Measurements from ENCODE around the gene SLCO3A1.

Gene SLCO3A1

DNA sequence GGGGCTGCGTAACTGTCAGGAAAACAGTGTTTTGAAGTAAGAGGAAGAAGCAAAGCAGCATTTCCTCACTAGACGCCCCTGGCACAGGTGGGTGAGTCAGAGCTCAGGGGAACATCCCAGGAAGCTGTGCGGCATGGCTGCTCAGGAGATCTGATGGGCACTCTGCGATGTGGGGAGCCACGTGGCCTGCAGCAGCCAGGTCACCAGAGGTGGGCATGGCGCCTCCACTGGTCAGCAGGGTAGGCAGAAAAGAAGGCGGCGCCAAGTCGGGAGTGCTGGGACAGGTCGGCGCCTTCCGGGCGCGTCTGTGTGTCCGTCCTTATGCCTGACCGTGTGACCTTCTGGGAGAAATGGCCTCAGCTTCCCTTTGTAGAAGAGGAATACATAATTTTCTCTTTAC, 290.3 kb downstream of the SLCO3A1 start:
- no peak for DNase-seq

DNA sequence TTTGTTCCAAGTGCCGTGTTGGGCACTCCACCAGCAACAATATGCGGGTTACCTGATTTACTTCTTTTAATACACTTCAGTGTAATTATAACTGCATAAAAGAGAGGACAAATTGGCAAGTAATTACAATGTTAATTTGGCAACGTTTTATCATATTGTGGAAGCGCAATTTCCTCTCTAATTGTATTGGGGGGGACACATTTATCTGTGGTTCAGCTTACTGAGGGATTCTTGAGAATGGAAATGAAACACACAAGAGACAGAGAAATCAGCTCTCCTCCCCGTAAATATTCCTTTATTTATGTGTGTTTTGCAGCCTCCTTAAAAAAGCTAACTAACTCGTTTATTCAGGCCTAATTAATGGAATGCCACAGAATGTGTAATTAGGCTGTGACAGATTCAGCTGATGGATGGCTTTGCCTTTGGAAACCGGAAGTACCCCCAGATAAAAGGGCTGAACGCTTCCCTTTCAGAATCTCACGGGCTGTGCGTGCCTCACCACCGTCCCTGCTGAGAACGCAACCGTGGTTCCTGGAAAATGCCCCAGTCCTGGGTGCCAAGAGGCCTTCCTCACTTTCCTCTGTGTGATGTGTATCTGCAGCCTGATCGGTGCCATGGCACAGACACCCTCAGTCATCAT, 293.1 kb downstream of the SLCO3A1 start:
- no peak for DNase-seq

DNA sequence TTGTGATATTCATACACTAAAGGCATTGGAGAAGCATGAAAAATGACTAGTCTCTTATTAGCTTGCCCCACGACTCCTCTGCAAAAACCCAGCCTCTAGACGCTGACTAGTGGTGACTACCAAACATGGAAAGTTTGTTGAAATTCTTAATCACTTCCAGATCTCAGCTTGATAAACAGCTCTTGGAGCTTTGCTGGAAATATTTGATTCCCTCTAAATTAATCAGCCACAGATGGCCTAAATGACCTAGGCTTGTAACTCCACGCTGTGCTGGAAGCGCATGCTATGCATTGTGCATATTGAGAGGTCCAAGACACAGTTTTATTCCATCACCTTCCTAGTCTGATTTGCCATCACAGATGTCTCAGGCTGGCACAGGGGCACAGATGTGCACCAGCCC, 295.5 kb downstream of the SLCO3A1 start:
- DNase-seq = no peak

DNA sequence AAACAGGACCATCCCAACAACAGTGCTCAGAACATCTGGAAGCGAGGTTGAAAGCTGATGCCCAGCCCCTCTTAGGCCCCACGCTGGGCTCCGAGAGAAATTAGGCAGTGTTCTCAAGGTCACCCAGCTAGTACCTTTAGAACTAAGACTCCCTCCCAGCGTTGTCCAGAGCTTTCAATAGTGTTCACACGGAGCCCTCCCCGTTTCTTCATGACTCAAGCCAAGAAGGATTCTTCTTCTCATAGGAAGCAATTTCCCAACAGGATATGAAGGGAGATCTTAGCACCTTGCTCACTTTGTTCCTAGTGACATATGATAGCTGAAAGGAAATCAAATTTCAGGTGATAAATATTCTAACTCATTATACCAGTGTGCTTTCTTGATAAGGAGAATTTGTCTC, 296.0 kb downstream of the SLCO3A1 start:
- DNase-seq = no peak

DNA sequence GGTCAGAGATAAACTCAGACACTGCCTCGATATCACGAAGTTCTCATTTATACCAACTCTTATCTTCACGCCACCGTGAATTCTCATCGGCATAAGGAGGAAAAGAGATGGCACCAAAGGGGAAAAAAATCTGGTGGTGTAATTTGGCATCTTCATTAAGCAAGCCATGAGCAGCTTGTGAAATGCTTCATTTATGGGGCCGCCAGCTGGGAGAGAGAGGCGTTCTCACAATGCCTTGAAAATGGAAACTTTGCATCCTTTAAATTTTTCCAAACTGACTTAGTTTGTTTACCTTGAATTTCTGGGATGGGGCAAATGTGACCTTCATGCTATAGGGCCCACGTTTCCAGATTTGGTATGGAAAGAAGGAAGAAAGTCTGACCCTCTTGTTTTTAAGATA, 297.7 kb downstream of the SLCO3A1 start:
- DNase-seq = no peak

DNA sequence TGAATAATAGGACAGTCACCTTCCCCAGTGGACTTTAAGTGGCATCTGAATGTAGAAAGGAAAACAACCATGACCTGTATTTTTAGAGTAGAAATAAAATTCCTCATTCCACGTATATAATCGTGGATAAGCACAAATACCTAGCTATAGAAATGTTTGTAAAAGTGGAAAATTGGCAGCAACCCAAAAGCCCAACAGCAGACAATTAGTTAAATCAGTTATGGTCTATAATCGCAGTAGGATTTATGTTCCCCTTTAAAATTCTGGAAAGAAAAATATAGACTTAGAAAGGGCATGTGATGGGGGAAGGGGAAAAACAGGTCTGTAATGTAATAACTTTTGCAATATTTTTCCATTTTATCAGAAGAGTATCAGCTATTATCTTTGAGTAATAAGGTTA, 298.2 kb downstream of the SLCO3A1 start:
- no peak for DNase-seq

DNA sequence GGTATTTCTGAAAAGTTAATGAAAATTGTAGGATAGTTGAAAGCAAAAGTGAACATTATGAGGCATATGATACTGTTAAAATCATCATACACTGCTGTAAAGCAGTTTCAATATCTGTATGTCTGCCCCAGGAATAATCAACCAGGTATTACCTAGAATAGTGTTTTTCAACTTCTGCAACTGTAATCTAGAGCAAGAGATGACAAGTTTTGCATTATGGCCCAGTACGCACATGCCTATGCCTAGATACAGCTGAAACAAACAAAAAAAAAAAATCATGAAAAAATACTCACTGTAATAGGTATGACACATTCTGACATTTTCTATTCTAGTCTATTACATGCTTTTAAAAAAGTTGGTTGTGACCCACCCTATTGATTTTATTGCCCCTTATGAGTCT, 299.5 kb downstream of the SLCO3A1 start:
- DNase-seq = no peak

DNA sequence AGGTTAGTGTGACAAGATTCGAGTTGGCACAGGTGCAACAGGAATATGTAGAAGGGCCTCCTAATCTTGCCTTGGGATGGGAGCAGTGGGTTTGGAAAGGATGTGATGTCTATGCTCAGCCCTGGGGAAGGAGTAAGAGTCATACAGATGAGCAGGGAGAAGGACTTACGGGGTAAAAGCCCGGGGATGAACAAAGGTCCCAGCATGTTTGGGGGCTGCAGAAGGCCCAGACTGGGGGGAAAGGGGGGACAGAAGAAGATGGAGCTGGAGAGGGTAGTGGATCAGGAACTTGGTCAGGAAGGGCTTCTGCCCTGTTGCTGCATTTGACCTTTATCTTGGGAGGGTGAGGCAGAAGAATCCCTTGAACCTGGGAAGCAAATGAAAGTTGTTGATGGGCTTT, 300.1 kb downstream of the SLCO3A1 start:
- DNase-seq = no peak

DNA sequence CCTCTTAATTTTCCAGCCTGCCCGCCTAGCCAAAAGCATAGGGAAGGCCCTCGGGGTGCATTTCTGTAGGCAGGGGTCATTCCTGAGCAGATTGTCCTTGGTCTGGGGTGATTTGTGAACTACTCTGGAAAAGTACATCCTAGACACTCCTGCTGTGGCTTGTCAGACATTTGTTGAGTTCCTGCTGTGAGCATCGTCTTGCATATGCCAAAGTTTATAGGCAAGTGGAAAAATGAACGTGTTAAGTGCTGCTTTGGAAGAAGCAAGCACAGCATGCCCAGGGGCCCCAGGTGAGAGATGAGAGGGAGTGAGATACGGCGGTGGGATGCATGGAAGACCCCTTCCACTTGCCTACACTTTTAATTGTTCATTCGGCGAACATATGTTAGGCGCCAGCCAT, 302.4 kb downstream of the SLCO3A1 start:
- DNase-seq = no peak

DNA sequence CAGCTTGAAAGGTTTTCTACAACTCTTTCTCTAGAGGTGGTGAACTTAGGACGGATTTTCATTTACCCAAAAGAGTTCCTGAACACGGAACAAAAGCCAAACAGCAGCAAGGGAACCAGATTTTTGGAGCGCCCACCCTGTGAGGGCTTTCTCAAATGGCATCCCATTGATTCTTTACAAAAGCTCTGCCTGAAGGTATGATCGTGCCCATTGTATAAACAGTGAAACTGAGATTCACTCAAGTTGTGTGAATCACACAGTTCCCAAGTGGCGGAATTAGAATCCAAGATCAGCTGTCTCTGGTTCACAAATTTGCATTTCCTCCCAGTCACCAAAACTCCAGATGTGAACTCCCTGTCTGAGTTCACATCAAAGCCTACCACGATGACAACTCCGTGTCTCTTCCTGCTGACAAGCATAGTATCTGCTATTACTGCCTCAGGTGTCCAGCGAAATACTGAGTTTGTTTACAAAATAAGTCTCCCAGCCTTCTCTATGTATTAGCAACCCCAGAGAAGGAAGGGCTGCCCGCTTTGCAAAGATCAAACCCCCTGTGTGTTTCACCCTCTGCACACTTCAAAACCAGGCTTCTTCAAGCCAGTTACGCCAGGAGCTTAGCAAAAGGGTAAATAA, 304.3 kb downstream of the SLCO3A1 start:
- DNase-seq = no peak

DNA sequence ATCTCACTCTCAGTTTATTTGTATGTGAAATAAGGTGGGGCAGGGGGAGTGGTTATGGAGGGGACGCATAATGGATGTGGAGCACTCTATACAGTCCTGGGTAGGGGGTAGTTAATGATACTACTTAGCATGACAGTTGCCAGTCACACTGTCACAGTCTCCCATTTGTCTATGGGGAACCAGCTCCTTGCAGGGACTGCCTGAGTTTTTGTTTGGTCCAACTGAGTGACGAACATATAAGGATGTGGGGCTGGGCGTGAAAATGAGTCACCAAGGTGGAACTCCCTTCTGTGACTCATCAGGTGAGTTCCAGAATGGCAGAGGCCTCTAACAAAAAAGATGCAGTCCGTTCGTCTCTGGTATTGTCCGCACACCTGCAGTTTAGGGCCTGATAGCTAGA, 304.9 kb downstream of the SLCO3A1 start:
- DNase-seq = no peak

DNA sequence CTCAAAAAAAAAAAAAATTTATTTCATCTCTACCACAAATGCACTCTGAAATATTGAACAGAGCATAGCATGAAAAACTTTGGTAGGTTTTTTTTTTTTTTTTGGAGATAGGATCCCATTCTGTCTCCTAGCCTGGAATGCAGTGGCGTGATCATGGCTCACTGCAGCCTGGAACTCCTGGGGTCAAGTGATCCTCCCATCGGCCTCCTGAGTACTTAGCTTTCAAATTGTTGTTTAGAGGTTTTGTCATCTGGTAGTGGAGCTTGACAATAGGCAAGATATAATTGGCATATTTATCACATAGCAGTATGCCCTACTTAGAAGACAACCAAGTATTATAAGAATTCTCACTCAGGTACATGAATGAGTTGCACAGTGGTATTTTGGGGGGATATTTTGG, 306.0 kb downstream of the SLCO3A1 start:
- DNase-seq = no peak

DNA sequence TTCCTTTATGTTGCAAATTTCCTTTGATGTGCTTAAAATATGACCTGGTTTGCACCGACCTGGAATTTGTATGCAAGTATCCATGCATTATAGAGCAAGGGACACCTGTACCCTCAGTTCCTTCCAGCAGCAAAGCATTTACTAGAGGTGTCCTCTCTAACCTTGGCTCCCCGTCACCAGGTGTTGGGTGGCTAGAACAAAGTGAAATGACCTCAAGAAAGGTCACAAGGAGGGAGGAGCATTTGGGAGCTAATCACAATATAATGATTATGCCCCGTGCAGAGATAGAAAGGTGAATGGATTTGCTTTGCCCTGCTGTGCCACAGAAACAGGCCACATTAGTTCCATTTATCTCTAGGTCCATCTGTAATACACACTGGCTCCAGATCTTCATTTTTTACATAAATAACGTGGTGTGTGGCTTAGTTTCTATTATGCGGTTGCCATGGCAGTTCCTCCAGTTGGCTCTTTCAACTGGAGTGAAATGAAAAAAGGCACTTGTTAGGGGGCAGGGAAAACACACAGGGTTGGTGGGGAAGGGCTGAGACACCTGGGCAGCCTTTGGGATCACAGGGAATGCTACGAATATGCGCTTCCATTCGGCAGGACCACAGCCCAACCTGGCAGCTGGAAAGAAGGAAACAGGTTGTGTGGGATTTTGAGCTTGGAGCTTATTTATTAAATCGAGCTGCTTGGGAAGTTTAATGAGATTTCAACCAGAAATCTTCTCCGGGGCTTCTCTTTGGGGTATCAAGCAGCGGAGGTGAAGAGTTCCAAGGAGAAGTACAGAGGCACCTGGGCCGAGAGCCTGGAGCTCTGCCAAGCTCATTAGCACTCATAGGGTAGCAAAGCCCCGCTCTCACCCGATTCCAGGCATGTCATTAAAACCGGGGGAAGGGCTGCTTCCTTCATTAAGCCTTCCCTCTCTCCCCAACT, 306.7 kb downstream of the SLCO3A1 start:
- no peak for DNase-seq

DNA sequence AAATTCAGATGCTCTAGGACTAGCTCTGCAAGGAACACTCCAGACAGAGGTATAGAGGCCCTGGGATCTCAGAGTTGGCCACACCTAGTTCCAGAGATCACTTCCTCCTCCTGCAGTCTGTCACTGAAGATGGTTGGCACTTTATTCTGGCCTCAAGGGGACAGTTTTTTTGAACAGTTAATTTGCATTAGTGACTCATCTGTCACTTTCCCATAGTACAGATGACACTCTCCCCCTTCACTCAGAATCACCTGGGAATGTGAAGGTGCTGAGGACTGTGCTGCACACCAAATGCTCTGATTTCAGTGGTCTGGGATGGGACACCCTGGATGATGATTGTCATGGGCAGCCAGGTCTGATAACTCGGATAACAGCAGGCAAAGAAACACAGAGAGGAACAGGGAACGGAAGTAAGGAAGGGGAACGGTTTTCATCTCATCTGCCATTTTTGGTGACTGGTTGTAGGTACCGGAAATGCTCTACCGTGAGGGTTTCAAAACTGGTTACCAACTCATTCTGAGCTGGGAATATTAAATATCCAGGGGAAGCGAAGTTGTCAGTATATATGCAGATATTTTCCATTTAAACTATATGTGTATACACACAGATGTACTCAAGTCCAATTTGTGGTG, 307.6 kb downstream of the SLCO3A1 start:
- DNase-seq = no peak

DNA sequence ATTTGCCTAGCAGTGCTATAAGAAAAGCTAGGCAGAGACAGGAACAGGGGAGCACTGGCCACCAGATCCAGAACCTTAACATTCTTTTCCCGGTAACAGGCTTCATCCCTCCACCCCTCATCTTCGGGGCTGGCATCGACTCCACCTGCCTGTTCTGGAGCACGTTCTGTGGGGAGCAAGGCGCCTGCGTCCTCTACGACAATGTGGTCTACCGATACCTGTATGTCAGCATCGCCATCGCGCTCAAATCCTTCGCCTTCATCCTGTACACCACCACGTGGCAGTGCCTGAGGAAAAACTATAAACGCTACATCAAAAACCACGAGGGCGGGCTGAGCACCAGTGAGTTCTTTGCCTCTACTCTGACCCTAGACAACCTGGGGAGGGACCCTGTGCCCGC, 309.1 kb downstream of the SLCO3A1 start:
- no peak for DNase-seq

DNA sequence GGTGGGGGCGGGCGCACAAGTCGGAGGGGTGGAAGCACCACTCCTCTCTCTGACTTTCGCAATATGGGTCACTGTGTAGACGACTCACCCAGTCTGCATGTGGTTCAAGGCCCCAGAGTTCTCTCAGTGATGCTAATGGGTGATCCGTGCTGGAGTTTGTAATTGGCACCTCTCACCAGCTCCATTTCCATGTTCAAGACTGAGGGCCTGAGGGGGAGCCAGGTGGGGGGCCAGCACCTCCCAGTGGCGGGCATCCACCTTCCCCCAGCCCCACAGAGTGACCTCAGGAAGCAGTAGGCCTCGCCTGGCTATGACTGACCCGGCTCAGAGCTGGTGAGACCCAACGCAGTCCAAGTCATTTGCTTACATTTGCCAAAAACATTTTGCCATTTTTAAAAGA, 310.1 kb downstream of the SLCO3A1 start:
- no peak for DNase-seq

DNA sequence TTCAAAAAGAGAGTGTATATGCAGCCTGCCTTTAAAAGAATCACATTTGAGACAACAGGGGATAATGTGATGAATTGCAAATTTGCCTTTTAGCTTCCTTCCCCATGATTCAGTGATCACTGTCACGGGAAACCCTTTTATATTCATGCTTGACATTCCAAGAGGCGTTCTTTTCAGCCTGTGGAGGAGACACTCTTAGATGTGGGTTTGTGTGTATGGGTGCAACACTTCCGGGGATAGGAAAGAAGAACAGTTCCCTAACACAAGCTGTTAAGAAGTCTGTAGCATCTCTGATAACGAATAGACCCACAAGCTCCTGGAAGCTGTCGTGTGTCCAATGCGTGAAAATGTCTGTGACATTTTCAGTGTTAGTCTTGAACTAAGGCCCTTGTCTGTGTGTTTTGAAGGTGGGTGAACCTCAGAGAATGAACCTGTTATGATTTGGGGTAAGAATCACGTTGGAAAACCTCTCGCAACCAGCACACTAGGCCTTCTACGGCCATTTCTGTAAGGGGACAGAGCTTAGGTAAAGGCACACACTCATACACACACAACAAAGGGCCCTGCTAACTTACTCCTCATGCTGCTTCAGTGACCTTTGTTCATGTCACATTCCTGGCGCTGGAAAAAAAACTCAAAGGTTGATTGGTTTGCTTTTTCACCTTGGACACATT, 311.0 kb downstream of the SLCO3A1 start:
- no peak for DNase-seq

DNA sequence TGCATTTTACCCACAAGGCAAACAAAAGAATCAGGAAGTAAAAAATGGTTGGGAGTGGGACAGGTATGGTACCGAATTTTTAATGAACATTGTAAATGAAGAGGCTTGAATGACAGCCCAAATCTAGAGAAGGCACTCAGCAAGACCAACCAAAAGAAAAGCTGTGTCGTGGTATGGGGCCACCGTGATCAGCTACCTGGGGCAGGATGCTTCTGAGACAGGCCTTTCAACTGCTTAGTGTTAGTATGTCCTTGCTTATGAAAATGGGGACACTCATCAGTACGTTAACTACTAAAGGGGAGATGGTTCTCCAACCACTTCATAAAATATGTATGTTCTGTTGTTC, 311.5 kb downstream of the SLCO3A1 start:
- DNase-seq = no peak

DNA sequence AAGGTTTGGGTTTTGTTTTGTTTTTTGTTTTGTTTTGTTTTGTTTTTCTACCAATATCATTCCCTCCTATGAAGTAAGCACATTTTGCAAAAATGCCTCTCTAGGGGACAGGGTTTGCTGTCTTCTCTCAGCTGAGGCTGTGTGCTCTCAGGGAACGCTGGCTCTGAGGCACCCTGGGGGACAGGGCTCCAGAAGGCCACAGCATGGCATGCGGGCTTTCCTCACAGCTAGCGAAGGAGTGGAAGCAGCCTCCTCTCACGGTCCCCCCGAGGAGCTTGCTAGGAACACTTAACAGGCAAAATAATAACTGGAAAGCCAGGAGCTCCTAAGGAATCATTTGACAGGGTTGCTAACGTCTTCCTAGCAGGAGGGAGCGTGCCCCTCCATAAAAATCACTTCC, 312.5 kb downstream of the SLCO3A1 start:
- DNase-seq = no peak

DNA sequence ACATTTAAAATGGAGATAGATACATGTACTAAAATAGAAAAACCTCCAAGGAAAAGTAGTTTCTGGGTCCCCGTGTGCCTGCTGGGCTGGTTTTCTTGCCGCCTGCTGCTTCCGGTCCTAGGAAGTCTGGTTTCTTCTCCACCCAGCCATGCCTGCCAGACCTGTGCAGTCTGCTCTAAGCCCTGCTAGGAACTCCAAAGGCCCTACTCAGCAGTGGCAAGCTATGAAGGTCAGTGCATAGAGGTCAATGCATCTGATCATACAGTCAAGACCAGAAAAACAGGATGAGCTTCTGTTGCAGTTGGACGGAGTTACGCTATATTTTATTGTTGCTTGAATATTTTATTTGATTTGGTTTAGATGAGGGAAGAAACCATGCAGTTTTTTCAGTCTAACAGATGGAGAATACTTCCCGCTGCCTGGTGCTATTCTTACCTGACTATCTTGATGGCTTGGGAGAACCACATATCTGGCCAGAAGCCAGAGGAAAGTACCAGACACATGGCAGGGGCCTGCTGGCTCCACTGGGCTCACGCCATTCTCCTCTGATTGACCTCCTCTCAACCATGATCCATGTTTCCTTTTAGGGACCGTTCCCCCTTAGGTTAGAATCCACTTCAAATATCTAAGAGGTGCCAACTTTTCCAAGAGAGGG, 313.4 kb downstream of the SLCO3A1 start:
- DNase-seq = no peak

DNA sequence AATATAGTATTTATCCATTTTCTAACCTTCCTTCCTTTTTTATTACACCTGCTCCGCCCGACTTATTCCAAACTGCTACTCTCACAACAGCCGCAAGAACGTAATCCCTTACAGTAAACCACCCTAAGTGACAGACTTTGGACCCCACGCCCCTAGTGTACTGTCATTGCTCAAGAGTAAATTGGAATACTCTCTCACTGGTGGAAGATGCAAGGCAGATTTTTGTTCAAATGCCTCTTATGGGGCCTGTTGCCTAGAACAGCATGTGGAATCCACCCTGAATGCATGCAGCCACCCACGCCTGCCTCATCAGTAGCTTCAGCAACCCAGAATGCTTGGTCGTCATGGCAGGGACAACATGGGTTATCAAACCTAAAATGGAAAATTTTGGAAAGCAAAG, 313.9 kb downstream of the SLCO3A1 start:
- DNase-seq = no peak

DNA sequence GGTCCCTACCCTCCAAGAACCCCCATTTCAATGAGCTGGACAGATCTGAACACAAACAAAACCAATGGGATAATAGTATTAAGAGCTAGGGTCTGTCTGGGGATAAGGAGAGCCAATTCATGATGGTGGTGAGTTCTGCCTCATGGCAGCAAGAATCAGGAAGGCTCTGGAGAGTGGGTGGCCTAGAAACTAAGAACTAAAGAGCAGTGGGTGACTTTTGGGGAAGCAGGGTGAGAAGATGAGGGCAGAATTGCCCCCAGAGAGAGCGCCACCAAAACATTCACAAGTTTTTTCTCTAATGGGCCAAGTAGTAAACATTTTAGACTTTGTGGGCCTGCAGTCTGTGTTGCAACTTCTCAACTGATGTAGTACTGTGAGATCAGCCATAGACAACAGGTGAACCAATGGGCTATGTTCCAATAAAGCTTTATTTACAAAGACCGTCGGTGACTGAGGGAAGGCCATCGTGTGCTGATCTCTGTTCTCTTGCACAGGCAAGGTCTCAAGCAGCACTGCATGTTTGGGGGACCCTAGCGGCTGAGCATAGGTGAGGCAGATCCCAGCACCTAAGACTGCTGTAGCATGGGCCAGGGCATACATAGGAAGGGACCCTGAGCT, 314.7 kb downstream of the SLCO3A1 start:
- no peak for DNase-seq
